Memory B cell (primary cell): ENCODE results near the gene PALLD.
A peak's percentile ranks its signal among the peaks of the same experiment; 100 is the strongest.

Experiments used
- ATAC-seq: fragments of 150-1000 bp; cut with Tn5 transposase; 2 replicates; pipeline ENCODE4 v1.10.0; 2021; ENCODE audit warnings: low read depth, mild to moderate bottlenecking, moderate library complexity
- DNase-seq, 2 donors: peaks; one replicate each; pipeline ENCODE4 v3.0.0; 2022; ENCODE audit warnings: low spot score in 2 of 2
- H3K27ac Mint-ChIP-seq: one replicate; pipeline ENCODE4 v1.8.0; 2022; ENCODE audit warnings: mild to moderate bottlenecking, moderate library complexity, mixed read lengths
- H3K27me3 Mint-ChIP-seq: one replicate; pipeline ENCODE4 v1.8.0; 2022; ENCODE audit warnings: mixed read lengths
- H3K36me3 Mint-ChIP-seq: one replicate; pipeline ENCODE4 v1.8.0; 2022; ENCODE audit warnings: mild to moderate bottlenecking, mixed read lengths
- H3K4me1 Mint-ChIP-seq: one replicate; pipeline ENCODE4 v1.8.0; 2022; ENCODE audit warnings: mixed read lengths
- H3K4me3 Mint-ChIP-seq: one replicate; pipeline ENCODE4 v1.8.0; 2022; ENCODE audit warnings: mild to moderate bottlenecking, moderate library complexity, mixed read lengths
- H3K9me3 Mint-ChIP-seq: one replicate; pipeline ENCODE4 v1.8.0; 2022; ENCODE audit warnings: mixed read lengths

The PALLD gene

GRCh38 chr4:168826620-168827019 is 329.8 kb downstream of the PALLD start:
- ATAC-seq, result no peak
- Mint-ChIP-seq H3K27me3 (peaks cover 14% of the 10 kb centered on the region), H3K27ac (no peak overlapping the region), H3K4me3 (no peak overlapping the region), H3K9me3 (no peaks in the 10 kb centered on the region), H3K4me1 (peaks cover 8% of the 10 kb centered on the region), H3K36me3 (no peaks in the 10 kb centered on the region)
- DNase-seq, result no peak

DNA sequence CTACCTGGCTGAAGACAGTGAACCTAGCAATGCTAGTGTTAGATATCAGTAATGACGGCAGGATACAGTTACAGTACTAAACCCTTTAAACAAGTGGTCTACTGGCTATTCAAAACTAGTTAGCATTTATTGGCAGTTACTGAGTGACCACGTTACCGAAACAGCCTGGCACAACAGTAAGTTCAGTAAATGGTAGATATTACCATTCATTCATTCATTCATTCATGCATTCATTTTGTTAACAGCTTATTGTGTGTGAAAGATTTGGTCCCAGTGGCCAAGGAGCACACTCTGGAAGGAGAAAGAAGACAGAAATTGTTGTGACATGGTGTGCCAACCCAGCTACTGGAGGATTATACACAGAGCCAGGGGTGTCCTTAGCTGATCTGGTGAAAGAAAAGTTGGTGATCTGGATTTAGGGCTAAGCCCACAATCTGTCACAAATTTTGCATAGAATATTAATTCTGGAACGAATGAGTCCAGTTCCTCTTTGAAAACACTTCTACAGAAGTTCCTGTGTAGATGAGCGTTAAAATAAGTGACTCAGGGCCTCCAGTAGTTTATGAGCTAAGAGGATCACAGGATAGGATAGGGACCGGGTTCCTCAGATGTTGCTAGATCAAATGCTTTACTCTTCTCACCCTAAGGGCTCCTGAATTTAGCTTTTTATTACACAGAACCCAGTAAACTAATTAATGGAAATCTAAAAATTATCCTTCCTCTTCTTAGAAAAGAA is 334.1 kb downstream of the PALLD start:
- no peak overlapping the region for H3K27ac Mint-ChIP-seq
- no peak for ATAC-seq
- H3K9me3 Mint-ChIP-seq, result no peaks in the 10 kb centered on the region
- H3K4me1 Mint-ChIP-seq, result peaks cover 10% of the 10 kb centered on the region
- no peak for DNase-seq
- H3K4me3 Mint-ChIP-seq, result peak overlapping the region; percentile 81
- H3K36me3 Mint-ChIP-seq, result no peaks in the 10 kb centered on the region
- peaks cover 31% of the 10 kb centered on the region for H3K27me3 Mint-ChIP-seq

DNA sequence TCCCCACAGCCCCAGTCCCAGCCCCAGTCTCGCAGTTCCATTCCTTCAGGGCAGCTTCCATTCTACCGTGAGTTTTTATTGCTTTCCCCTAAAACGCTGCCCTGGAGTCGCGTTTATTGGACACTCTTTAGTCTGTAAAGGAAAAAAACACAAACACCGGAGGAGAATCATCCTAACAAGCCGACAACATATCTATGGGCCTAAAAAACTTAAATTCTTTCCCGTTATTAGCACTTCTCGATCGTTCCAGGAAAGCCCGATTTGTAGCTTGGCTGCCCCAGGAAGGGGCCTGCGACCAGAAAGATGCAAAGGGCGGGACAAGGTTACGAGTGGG is 334.7 kb downstream of the PALLD start:
- Mint-ChIP-seq H3K4me3 (peak overlapping the region; percentile 81), H3K4me1 (peaks cover 10% of the 10 kb centered on the region), H3K27me3 (peaks cover 34% of the 10 kb centered on the region), H3K27ac (no peak overlapping the region), H3K9me3 (no peaks in the 10 kb centered on the region), H3K36me3 (no peaks in the 10 kb centered on the region)
- DNase-seq (no peak), ATAC-seq (peak; percentile 21)

GRCh38 chr4:168831919-168832762 is 335.3 kb downstream of the PALLD start:
- Mint-ChIP-seq H3K9me3 (no peaks in the 10 kb centered on the region), H3K27ac (no peak overlapping the region), H3K36me3 (no peaks in the 10 kb centered on the region), H3K27me3 (peaks cover 34% of the 10 kb centered on the region), H3K4me3 (peak overlapping the region; percentile 81), H3K4me1 (peaks cover 10% of the 10 kb centered on the region)
- peak; percentile 18 to 54 for DNase-seq
- ATAC-seq, result peak; percentile 88

- Mint-ChIP-seq H3K4me3 (peak overlapping the region; percentile 81), H3K9me3 (no peaks in the 10 kb centered on the region), H3K4me1 (peaks cover 10% of the 10 kb centered on the region), H3K27ac (no peak overlapping the region), H3K27me3 (peaks cover 37% of the 10 kb centered on the region), H3K36me3 (no peaks in the 10 kb centered on the region)
- DNase-seq, result peak in 1 of 2 donors; percentile 17
- no peak for ATAC-seq
These were observed 336.1 kb downstream of the PALLD start for GRCh38 chr4:168832763-168833575.

DNA sequence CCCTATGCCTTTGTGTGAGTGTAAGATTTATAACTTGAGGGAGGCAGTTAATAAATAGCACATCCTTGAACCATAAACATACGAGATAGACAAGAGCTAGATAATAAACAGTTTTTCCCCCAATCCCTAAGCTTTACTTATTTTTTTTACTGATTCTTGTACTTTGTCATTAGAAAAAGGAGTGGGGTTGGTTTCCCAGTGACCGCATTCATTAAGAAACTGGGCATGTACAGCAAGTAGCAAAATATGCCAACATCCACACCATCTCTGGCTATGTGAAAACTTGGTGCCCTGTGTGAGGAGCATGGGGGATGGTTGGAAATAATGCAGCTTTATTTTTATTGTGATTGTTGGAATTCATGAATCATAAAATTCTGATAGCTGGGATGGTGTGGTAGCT is 337.0 kb downstream of the PALLD start:
- no peak for ATAC-seq
- Mint-ChIP-seq H3K4me1 (peaks cover 10% of the 10 kb centered on the region), H3K4me3 (no peak overlapping the region), H3K27ac (no peak overlapping the region), H3K36me3 (no peaks in the 10 kb centered on the region), H3K27me3 (peaks cover 42% of the 10 kb centered on the region), H3K9me3 (no peaks in the 10 kb centered on the region)
- no peak for DNase-seq

GRCh38 chr4:168835880-168836454 is 339.1 kb downstream of the PALLD start:
- no peak for DNase-seq
- no peak for ATAC-seq
- Mint-ChIP-seq H3K4me3 (no peak overlapping the region), H3K27ac (no peak overlapping the region), H3K9me3 (no peaks in the 10 kb centered on the region), H3K4me1 (peaks cover 7% of the 10 kb centered on the region), H3K27me3 (peaks cover 38% of the 10 kb centered on the region), H3K36me3 (no peaks in the 10 kb centered on the region)

DNA sequence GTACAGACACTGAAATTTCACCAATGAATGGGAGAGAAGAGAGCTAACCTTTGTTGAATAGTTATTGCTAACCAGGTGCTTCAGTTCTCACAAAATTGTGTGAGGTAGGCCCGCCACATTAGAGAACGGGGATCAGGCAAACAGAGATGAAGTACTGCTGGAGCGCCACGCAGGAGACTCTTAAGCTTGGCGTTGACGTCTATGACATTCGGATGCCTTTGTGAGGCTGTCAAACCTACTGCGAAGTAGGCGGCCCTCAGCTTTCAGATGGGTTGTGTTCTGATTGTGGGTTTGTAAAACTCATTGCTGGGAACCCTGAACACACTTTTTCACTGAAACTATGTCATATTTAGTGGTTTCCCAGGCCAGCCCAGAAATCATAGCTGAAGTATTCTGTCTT is 339.6 kb downstream of the PALLD start:
- peaks cover 4% of the 10 kb centered on the region for H3K4me1 Mint-ChIP-seq
- H3K4me3 Mint-ChIP-seq, result no peak overlapping the region
- H3K9me3 Mint-ChIP-seq, result no peaks in the 10 kb centered on the region
- H3K27ac Mint-ChIP-seq, result no peak overlapping the region
- DNase-seq (no peak), ATAC-seq (no peak)
- peaks cover 36% of the 10 kb centered on the region for H3K27me3 Mint-ChIP-seq
- no peaks in the 10 kb centered on the region for H3K36me3 Mint-ChIP-seq

- H3K4me1 Mint-ChIP-seq, result no peaks in the 10 kb centered on the region
- no peak for DNase-seq
- no peaks in the 10 kb centered on the region for H3K9me3 Mint-ChIP-seq
- peaks cover 32% of the 10 kb centered on the region for H3K27me3 Mint-ChIP-seq
- no peaks in the 10 kb centered on the region for H3K36me3 Mint-ChIP-seq
- H3K4me3 Mint-ChIP-seq, result no peak overlapping the region
- no peak for ATAC-seq
- no peak overlapping the region for H3K27ac Mint-ChIP-seq
These were observed 341.1 kb downstream of the PALLD start for GRCh38 chr4:168837922-168838321.

DNA sequence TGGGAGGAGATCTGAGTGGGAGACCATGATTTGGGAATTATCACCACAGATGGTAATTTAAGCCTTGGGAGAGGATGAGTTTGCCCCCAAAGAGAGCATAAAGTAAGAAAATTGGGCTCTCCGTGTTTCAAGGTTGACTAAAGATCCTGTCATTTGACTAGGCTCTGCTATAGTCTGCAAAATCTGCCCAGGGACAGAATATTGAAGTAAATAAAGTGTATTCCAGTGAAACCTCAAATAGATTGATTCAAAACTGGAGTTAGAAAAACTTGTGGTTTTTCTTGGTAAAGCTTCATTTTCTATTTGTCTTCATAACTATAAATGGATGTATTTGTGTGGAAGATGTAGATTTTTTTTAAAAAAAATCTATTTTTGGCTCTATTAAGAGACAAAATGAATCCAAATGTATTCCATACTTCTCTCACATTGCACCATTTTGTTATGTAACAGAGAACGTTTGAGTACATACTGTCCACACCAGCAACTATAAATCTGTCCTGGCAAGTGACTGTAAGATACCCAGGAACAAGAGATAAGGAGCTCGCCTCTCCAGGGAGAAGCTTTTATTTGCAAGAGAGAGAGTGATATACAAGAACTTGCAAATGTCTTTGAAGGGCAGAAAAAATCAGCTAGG is 343.0 kb downstream of the PALLD start:
- Mint-ChIP-seq H3K27me3 (peaks cover 27% of the 10 kb centered on the region), H3K4me3 (no peak overlapping the region), H3K36me3 (no peaks in the 10 kb centered on the region), H3K4me1 (no peaks in the 10 kb centered on the region), H3K27ac (no peak overlapping the region), H3K9me3 (no peaks in the 10 kb centered on the region)
- ATAC-seq (no peak), DNase-seq (no peak)

DNA sequence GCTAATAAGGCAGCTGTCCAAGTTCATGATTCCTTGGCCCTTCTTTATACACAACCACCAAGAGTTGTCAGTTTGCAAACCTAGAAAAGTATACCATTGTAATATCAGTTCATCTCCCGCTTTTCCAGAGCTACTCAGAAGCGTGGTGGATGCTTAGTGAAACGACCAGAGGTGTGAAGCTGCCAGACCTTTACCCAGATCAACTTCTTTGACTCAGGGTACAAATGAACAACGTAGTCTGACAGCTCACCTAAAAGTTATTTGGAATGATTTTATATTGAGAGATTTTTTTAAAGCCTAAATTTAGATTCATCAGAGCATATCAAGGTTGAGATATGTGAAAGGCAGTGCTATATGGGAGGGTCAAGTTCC is 343.5 kb downstream of the PALLD start:
- Mint-ChIP-seq H3K27ac (no peak overlapping the region), H3K4me3 (no peak overlapping the region)

DNA sequence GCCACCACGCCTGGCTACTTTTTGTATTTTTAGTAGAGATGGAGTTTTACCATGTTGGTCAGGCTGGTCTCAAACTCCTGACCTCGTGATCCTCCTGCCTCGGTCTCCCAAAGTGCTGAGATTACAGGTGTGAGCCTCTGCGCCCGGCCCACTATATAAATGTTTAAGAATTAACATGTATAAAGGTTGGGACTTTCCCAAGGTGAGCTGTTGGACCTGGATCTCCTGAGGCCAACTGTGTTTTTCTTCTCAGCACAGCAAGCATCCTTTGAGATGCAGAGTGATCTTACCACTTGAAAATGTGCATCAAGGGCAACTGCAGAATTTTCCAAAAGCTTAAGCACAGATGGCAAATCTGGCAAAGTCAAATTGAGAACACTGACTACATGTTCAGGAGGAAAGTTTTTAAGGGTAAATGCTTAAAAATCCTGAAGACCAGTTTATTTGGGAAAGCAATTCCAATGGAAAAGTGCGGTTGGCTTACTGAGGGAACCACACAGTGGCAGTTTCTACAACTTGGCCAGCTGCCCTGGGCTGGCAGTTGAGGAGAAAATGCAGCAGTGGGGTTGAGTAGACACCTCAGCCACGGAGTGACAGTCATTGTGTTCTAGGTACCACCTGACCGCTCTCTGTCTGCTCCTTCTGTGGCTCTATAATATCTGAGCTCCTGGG is 344.3 kb downstream of the PALLD start:
- Mint-ChIP-seq H3K4me1 (no peaks in the 10 kb centered on the region), H3K27ac (no peak overlapping the region), H3K27me3 (peaks cover 20% of the 10 kb centered on the region), H3K36me3 (no peaks in the 10 kb centered on the region), H3K9me3 (no peaks in the 10 kb centered on the region), H3K4me3 (no peak overlapping the region)
- ATAC-seq (no peak), DNase-seq (no peak)

More for the DNA sequence above, 343.5 kb downstream of the PALLD start:
- H3K4me1 Mint-ChIP-seq, result no peaks in the 10 kb centered on the region
- DNase-seq (no peak), ATAC-seq (no peak)
- H3K36me3 Mint-ChIP-seq, result no peaks in the 10 kb centered on the region
- H3K9me3 Mint-ChIP-seq, result no peaks in the 10 kb centered on the region
- peaks cover 26% of the 10 kb centered on the region for H3K27me3 Mint-ChIP-seq

DNA sequence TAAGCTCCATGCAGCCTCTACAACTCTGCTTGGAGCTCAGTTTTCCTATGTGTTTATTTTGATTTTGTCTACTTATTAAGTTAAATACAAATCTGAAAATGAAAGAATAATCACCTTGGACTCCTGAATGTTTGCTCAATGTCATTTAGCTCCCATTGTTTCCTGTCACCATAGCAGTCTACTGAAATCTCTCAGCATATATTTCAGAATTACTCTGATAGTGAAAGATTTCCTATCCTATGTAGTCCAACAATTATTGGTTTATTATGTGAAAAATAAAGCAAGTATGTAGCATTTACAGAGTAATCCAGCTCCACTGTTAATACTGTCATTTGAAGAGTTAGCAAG is 344.8 kb downstream of the PALLD start:
- Mint-ChIP-seq H3K9me3 (no peaks in the 10 kb centered on the region), H3K27me3 (peaks cover 20% of the 10 kb centered on the region), H3K36me3 (no peaks in the 10 kb centered on the region), H3K27ac (no peak overlapping the region), H3K4me1 (no peaks in the 10 kb centered on the region), H3K4me3 (no peak overlapping the region)
- ATAC-seq (no peak), DNase-seq (no peak)
